ENCODE measurements around the gene CACNG1. TPM values are rescaled to one million over a fixed set of nuclear protein-coding genes. Genes with fewer than 3 reads are reported as not detected.
"Not testable (repeated sequence)": the region's sequence is repeated elsewhere in the genome, so short reads cannot be mapped to it uniquely, and the experiment has no call there.

Gene CACNG1
- total and polyA plus RNA-seq, 5 experiments from 2014 or later = not detected

- Mint-ChIP-seq H3K27me3 (peaks cover 0 to 9% (median 5%) of the 10 kb centered on the region in 5 donors), H3K4me3 (no peak overlapping the region), H3K27ac (no peak overlapping the region), H3K4me1 (no peaks in the 10 kb centered on the region), H3K36me3 (no peaks in the 10 kb centered on the region), H3K9me3 (peaks cover 0 to 4% (median 0%) of the 10 kb centered on the region in 9 donors)
- ATAC-seq = no peak
- no peak for DNase-seq
- POLR2A ChIA-PET = interaction anchor here (0.6 kb wide), 1 partner anchor 45 kb away, joined by 4 read pairs; no protein-coding TSS in a partner anchor
Observed at GRCh38 chr17:67032382-67032781, 12.0 kb upstream of the CACNG1 start.

DNA sequence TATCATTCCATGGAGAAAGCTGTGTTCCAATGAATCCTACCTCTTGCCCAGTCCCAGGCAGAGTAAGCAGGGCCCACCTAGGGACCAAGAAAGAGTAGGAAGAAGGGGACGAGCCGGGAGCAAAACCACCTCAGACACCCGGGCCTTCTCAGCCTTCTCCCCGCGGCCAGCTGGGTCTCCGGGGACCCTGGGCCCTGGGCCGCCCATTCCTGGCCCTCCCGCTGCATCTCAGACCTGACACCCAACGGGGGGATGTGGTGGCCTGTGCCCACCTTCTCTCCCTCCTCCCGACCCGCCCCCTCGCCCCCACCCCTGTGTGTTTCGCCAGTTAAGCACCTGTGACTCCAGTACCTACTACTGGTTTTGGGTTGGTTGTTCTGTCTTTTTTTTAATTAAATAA, 11.4 kb upstream of the CACNG1 start:
- Mint-ChIP-seq H3K27me3 (peaks cover 0 to 11% (median 7%) of the 10 kb centered on the region in 5 donors), H3K4me1 (no peaks in the 10 kb centered on the region), H3K27ac (no peak overlapping the region), H3K36me3 (no peaks in the 10 kb centered on the region), H3K9me3 (peaks cover 0 to 4% (median 0%) of the 10 kb centered on the region in 9 donors), H3K4me3 (no peak overlapping the region)
- ATAC-seq = no peak
- no peak for DNase-seq
- POLR2A ChIA-PET = no interaction called here

GRCh38 chr17:67033613-67034012, 10.7 kb upstream of the CACNG1 start:
- Mint-ChIP-seq H3K27ac (no peak overlapping the region), H3K4me1 (no peaks in the 10 kb centered on the region), H3K9me3 (peaks cover 0 to 4% (median 0%) of the 10 kb centered on the region in 9 donors), H3K27me3 (peaks cover 0 to 11% (median 7%) of the 10 kb centered on the region in 5 donors), H3K4me3 (no peak overlapping the region), H3K36me3 (no peaks in the 10 kb centered on the region)
- POLR2A ChIA-PET = no interaction called here
- no peak for DNase-seq
- ATAC-seq = no peak

DNA sequence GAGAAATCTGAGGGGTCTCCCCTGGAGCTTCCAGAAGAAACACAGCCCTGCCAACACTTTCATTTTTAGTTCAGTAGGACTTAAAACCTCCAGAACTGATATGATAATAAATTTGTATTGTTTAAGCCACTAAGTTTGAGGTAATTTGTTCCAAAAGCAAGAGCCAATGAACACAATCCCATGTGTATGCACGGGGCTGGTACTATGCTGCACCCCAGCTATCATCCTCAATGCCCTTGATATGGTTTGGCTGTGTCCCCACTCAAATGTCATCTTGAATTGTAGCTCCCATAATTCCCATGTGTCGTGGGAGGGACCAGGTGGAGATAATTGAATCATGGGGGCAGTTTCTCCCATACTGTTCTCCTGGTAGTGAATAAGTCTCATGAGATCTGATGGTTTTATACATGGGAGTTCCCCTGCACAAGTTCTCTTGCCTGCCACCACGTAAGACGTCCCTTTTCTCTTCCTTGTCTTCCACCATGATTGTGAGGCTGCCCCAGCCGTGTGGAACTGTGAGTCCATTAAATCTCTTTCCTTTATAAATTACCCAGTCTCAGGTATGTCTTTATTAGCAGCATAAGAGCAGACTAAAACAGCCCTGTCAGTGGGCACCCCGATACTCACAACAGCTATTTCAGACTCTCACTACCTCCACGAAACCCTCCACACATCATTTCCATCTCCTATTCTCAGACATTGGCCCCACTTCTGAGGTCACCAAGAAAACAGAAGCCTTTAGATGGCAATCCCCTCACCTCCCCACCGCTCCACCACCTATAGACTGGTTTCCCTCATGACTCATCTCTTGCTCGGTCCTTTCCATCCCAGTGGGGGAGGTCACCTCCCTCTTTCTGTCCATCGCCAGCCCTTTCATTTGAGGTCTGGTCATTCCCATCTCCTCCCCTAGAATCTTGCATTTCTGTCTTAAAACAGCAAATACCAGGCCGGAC, 8.9 kb upstream of the CACNG1 start:
- Mint-ChIP-seq H3K9me3 (peaks cover 0 to 4% (median 0%) of the 10 kb centered on the region in 9 donors), H3K4me3 (no peak overlapping the region), H3K27ac (no peak overlapping the region), H3K27me3 (peaks cover 0 to 11% (median 7%) of the 10 kb centered on the region in 5 donors), H3K36me3 (no peaks in the 10 kb centered on the region), H3K4me1 (no peaks in the 10 kb centered on the region)
- DNase-seq = no peak
- ATAC-seq = no peak
- POLR2A ChIA-PET = no interaction called here

GRCh38 chr17:67038861-67039365, 5.4 kb upstream of the CACNG1 start:
- Mint-ChIP-seq H3K27ac (no peak overlapping the region), H3K4me3 (no peak overlapping the region), H3K27me3 (peaks cover 0 to 11% (median 7%) of the 10 kb centered on the region in 5 donors), H3K4me1 (no peaks in the 10 kb centered on the region), H3K9me3 (peaks cover 0 to 4% (median 0%) of the 10 kb centered on the region in 9 donors), H3K36me3 (no peaks in the 10 kb centered on the region)
- DNase-seq (no peak), ATAC-seq (no peak)
- POLR2A ChIA-PET = interaction anchor here (0.8 kb wide), 1 partner anchor 11 kb away, joined by 3 read pairs; no protein-coding TSS in a partner anchor

DNA sequence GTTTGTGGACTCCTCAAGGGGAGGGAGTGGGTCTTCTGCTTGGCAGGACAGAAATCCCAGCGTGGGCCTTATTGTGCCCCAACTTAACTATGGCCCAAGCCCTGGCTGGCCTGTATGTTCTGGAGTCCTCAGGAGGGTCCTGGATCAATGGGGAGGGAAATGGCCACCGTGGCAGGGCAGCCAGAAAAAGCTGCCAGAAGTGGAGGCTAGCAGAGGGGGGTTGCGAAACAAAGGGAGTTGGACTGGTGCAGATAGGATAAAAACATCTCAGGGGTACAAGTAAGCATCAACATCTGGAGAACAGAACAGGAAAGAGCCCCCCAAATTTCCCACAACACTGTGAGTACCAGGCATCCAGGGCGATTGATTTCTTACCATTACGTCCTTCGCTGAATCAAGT, 3.7 kb upstream of the CACNG1 start:
- POLR2A ChIA-PET = no interaction called here
- ATAC-seq = no peak
- H3K27ac Mint-ChIP-seq = no peak overlapping the region

GRCh38 chr17:67041119-67041518, 3.2 kb upstream of the CACNG1 start:
- H3K27ac Mint-ChIP-seq, H3K4me3 Mint-ChIP-seq, ATAC-seq, DNase-seq, H3K36me3 Mint-ChIP-seq, H3K9me3 Mint-ChIP-seq, H3K4me1 Mint-ChIP-seq, POLR2A ChIA-PET: not testable (repeated sequence)
- H3K27me3 Mint-ChIP-seq = peaks cover under 1 to 12% (median 7%) of the 10 kb centered on the region in 5 donors

More for the DNA sequence above, 3.7 kb upstream of the CACNG1 start:
- no peak overlapping the region for H3K4me3 Mint-ChIP-seq
- no peak for DNase-seq
- H3K36me3 Mint-ChIP-seq = no peaks in the 10 kb centered on the region
- H3K9me3 Mint-ChIP-seq = peaks cover 0 to 4% (median 0%) of the 10 kb centered on the region in 9 donors
- no peaks in the 10 kb centered on the region for H3K4me1 Mint-ChIP-seq
- H3K27me3 Mint-ChIP-seq = peaks cover 0 to 11% (median 7%) of the 10 kb centered on the region in 5 donors

GRCh38 chr17:67041531-67041930, 2.8 kb upstream of the CACNG1 start:
- POLR2A ChIA-PET = no interaction called here
- Mint-ChIP-seq H3K27ac (no peak overlapping the region), H3K9me3 (peaks cover 0 to 2% (median 0%) of the 10 kb centered on the region in 9 donors), H3K27me3 (peaks cover 4 to 12% (median 6%) of the 10 kb centered on the region in 5 donors), H3K36me3 (no peaks in the 10 kb centered on the region), H3K4me3 (no peak overlapping the region), H3K4me1 (no peaks in the 10 kb centered on the region)
- DNase-seq = no peak
- no peak for ATAC-seq

GRCh38 chr17:67041941-67042899, 2.1 kb upstream of the CACNG1 start:
- Mint-ChIP-seq H3K4me3 (no peak overlapping the region), H3K36me3 (peaks cover 0 to 6% (median 2%) of the 10 kb centered on the region in 3 donors), H3K27ac (no peak overlapping the region), H3K9me3 (peaks cover 0 to 9% (median 2%) of the 10 kb centered on the region in 9 donors), H3K27me3 (peaks cover 0 to 8% (median 4%) of the 10 kb centered on the region in 5 donors), H3K4me1 (no peaks in the 10 kb centered on the region)
- POLR2A ChIA-PET = no interaction called here
- ATAC-seq = no peak
- DNase-seq = no peak

GRCh38 chr17:67043283-67043682, 1.1 kb upstream of the CACNG1 start:
- POLR2A ChIA-PET = no interaction called here
- H3K9me3 Mint-ChIP-seq = peaks cover 2 to 19% (median 8%) of the 10 kb centered on the region in 9 donors

DNA sequence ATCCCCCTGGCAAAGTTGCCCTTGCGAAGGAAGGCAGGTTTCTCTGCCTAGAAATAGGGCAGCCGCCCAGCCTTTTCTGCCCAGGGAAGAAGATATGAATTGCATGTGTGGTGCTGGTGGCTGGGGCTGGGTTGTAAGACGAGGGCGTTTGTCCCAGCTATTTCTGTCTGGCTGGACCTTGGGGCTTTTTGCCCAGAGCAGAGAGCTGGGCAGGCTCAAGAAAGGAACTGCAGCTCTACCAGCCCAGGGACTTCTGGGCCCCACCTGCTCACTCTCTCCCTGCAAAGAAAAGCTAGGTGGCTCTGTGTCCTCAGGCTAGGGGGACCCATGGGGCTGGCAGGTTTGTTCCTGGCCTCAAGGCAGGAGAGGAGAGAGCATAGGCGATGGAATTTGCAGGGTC, 586 bp downstream of the CACNG1 start:
- H3K4me3 Mint-ChIP-seq = no peak overlapping the region
- POLR2A ChIA-PET = no interaction called here
- peaks cover 0 to 28% (median 13%) of the 10 kb centered on the region in 3 donors for H3K36me3 Mint-ChIP-seq
- DNase-seq (no peak), ATAC-seq (no peak)
- H3K9me3 Mint-ChIP-seq = peaks cover 8 to 33% (median 19%) of the 10 kb centered on the region in 9 donors
- peaks cover 0 to 4% (median 4%) of the 10 kb centered on the region in 5 donors for H3K27me3 Mint-ChIP-seq
- H3K27ac Mint-ChIP-seq = no peak overlapping the region
- H3K4me1 Mint-ChIP-seq = no peaks in the 10 kb centered on the region

More at GRCh38 chr17:67043283-67043682, 1.1 kb upstream of the CACNG1 start:
- DNase-seq (no peak), ATAC-seq (no peak)
- peak overlapping the region in 1 of 10 donors; percentile 16 for H3K27ac Mint-ChIP-seq
- H3K36me3 Mint-ChIP-seq = peaks cover 0 to 16% (median 9%) of the 10 kb centered on the region in 3 donors
- H3K4me3 Mint-ChIP-seq = no peak overlapping the region
- H3K4me1 Mint-ChIP-seq = no peaks in the 10 kb centered on the region
- peaks cover 0 to 6% (median 4%) of the 10 kb centered on the region in 5 donors for H3K27me3 Mint-ChIP-seq

DNA sequence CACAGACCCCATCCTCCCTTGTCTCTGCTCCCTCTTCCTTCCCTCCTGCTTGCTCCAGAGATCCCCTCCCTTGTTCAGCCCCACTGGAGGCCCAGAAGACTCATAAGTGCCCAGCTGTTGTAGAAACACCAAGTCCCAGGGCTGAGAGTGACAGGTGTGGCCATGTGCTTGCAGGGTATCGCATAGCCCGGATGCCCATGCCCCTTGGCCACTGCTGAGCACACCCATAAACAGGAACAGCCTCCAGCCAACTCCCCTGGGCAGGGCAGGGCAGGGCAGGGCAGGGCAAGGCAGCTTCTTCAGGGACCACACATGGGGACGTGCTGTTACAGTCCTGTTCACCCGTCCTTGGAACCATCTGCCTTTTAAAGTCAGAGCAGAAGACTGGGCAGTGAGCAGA, 2.0 kb downstream of the CACNG1 start:
- POLR2A ChIA-PET = no interaction called here
- ATAC-seq (no peak), DNase-seq (no peak)
- no peak overlapping the region for H3K27ac Mint-ChIP-seq
- no peak overlapping the region for H3K4me3 Mint-ChIP-seq
- peaks cover 0 to 28% (median 18%) of the 10 kb centered on the region in 3 donors for H3K36me3 Mint-ChIP-seq
- peaks cover 8 to 35% (median 19%) of the 10 kb centered on the region in 9 donors for H3K9me3 Mint-ChIP-seq
- no peaks in the 10 kb centered on the region for H3K4me1 Mint-ChIP-seq
- H3K27me3 Mint-ChIP-seq = peaks cover 0 to 4% (median 0%) of the 10 kb centered on the region in 5 donors
